OCI-LY7 (cell line): ENCODE results near the gene C1orf167.

Experiments used
- CTCF ChIP-seq: fragments of 200-600 bp; sonication (generic); conservative IDR thresholded peaks from 2 replicates; pipeline ENCODE4 v1.5.1; 2014; ENCODE audit warnings: mild to moderate bottlenecking, antibody characterized with exemption, low read length, moderate library complexity, mixed read lengths
- EZH2phosphoT487 ChIP-seq: fragments of 200-600 bp; sonication (generic); IDR thresholded peaks from 2 replicates; pipeline ENCODE4 v1.6.1; 2018; ENCODE audit warnings: low read depth, borderline replicate concordance, mild to moderate bottlenecking, mixed run types, antibody characterized with exemption, low read length, moderate library complexity, mixed read lengths

- TF ChIP-seq CTCF: no peak
- TF ChIP-seq EZH2phosphoT487: no peak
Observed at GRCh38 chr1:11795238-11795890, 33.4 kb downstream of the C1orf167 start.
